DMS53 (cell line): ENCODE measurements around the gene ABCC4.

ENCODE experiments used
- DNase-seq: peaks from one replicate; lab custom pipeline; 2025; lab: John Stamatoyannopoulos, UW

The ABCC4 gene

DNA sequence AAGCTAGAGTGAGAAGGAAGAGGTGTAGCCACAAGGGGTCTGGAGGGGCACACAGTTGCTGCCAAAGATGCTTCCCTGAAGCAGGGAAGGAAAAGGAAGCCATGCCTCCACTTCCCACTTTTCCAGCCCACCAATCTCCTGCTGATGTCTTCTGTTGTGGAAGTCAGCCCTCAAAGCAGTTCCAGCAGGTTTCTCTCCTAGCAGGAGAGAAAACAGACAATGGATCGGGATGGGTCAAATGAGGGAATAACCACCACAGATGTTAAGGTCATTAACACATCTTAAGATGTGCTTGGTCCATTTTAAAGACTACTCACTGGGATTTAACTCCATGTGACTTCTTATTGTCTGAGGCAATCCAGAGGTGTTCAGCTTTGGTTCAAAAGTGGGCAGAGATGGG lies 304.8 kb downstream of the ABCC4 start:
- no peak for DNase-seq

DNA sequence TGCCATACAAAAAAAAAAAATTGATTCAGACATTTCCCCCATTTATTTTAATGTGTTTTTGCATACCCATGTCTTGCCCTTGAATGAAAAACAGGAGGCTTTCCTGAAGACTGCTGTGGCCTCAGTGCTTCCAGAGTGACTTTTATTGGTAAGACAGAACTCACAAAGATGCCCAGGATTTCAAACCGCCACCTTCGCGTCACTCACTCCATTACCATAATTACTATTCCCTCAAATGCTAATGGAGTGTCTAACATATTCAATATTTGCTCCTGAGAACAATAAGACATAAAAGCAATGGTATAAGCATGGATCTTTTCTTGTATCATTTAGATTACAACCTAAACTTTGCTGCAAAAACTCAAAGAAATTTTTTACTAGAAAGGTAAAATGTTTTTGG lies 306.7 kb downstream of the ABCC4 start:
- DNase-seq = no peak

DNA sequence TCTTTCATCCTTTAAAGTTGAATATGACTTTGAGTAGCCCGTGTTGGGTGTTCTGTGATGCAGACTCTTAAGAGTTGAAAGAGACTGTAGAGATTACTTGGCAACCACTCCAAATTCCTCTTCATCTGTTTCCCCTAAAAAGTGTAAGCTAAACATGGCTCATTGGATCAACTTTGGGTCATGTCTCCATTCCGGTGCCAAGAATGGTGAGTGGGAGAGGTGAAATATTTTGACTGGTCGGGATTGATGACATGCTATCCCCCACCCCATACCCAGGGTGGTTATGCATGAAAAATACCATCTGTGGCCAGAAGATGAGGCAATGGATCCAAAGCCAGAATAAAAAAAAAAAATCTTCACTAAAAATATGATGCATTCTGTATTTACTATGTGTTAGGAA lies 307.6 kb downstream of the ABCC4 start:
- no peak for DNase-seq

DNA sequence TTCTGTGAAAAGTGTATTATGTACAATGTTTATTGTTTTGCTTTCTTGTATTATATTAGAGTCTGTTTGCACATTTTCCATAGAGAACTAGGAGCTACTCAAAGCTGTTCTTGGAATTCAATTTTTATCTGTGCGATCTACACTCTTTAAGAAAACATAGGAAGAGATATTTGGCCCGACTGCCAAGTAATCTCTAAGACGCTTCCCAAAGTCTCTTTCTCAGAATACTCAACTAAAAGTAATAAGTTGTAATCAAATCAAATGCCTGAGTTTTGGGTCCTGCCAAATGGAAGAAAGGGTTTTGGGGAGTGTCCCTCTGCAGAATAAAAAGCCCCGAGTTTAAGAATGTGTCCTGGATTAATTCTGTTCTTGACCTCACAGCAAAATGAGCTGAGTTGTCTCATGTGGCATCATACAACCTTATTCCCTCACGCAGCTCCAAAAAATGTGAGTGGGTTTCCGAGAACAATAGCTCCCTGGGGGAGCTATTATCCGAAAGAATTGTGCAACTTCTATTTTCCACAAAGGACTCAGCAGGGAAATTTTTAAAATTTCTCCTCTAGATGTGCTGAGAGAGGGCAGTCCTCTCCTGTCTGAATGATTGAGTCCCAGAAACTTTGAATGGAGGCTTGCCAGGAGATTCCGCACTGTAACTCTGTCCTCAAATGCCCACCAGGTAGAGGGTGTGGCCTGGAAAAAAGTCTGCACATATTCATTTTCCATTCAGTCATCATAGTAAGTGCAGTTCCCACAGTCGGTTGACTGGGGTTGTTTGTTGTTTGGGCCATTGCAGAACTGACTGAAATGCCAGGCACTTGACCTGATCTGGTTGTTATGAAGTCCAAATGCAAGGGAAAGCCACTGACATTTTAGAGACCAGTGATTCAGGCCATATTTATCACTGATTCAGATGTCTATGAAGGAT lies 309.0 kb downstream of the ABCC4 start:
- no peak for DNase-seq

DNA sequence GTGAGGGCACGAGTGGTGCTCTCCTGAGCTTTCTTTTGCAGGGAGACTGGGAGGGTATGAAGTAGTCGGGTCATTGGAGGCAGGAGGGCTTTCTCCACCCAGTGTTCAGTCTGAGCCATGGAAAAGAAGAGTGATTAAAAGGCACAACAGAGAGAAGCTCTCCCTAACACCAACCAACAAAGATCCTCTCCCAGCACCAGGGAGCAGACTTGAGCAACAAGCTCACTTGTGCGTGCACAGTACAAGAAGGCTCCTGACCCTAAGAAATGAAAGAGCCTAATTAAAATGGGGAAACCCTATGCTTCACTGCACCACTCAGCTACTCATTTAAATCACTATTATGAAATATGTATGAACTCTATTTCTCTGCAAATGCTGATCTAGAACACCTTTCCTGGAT lies 312.6 kb downstream of the ABCC4 start:
- peak; percentile 42 for DNase-seq

DNA sequence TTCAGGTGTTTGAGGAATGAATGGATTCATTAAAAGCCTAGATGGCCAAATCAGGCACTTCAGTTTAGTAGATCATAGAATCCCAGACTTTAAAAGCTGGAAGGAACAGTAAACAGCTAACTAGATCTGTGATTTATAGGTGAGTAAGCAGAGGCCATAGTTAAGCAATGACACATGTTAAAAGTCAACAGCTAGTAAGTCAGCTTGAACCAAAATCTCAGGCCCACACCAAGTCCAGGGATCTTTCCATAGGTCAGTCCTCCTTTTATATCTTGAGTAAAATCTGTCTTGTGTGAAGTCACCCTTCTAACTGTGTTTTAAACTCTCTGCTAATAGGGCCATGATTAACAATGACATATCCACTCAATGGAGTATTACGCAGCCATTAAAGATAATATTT lies 313.4 kb downstream of the ABCC4 start:
- no peak for DNase-seq

DNA sequence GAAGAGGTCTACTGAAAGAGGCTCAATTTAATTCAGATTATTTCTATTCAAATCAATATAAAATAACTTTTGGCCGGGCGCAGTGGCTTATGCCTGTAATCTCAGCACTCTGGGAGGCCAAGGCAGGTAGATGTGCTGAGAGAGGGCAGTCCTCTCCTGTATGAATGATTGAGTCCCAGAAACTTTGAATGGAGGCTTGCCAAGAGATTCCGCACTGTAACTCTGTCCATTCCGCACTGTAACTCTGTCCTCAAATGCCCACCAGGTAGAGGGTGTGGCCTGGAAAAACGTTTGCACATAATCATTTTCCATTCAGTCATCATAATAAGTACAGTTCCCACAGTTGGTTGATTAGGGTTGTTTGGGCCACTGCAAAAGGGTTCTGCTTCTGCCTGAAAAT lies 314.2 kb downstream of the ABCC4 start:
- DNase-seq = no peak

DNA sequence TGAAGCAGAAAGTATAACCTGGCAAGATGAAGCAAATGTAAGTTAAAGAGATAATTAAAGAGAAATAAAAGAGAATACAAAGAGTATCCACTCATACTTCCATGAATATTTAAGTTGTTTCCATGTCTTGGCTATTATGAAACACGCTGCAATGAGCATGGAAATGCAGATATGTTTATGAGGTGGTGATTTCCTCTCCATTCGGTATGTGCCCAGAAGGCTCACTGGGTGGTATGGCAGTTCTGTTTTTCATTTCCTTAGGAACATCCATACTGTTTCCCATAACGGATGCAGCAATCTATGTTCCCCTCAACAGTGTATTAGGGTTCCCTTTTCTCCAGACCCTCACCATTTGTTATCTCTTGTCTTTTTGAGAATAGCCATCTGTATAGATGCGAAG lies 316.3 kb downstream of the ABCC4 start:
- DNase-seq = no peak

DNA sequence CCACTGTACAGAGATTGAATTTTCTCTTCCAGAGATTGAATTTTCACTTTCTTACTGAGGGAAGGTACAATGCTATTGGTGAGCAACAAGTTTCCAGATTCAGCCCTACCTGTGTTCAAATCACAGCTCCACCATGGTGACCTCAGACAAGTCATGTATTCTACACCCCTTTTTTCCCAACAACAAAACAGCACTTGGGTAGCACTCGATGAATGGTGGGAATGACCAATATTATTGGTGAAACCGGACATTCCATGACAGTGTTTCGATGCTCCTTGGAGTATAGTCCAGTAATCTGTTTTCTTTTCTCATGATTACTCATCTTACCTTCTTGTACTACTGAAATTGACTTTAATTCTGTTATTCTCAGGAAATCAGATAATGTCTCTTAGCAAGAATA lies 322.7 kb downstream of the ABCC4 start:
- DNase-seq = no peak

DNA sequence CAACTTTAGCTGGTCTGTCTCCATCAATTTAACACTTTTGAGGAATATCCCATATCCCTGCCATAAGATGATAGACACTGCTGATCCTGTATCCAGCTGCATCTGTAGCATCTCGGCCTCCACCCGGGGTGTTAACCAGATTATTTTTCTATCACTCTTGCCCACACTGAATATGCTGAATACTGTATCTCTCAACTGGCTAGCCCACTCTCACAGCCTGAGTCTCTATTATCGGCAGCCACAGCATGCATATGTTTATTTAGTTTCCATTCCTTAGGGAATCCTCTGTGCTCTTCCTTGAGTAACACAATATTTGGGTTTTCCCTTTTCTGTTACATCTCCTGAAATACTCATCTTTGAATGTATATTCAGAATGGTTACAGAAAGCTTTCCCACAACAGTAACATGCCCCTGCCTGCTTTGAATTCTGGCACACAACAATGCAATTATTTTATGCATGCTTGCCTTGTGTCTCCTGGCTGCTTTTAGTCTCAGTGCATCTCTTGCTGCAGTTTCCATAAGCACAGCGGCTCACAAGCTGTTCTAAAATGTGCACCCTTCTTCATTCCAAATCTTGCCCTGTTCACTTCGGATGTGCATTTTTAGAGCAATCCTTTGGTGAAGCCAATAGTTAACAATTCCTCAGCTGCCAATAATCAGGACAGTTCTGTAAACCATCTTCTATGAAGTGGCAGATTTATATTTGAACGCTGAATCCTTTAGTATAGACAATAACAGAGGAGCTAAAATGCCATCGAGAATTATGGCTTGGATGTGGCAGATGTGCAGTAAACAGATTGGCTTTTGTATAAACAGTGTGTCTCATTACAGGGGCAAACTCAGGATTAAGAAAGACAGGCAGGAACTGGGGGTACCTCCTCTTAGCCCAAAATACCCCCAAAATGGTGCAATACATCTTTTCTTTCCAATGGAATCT lies 327.0 kb downstream of the ABCC4 start:
- no peak for DNase-seq

DNA sequence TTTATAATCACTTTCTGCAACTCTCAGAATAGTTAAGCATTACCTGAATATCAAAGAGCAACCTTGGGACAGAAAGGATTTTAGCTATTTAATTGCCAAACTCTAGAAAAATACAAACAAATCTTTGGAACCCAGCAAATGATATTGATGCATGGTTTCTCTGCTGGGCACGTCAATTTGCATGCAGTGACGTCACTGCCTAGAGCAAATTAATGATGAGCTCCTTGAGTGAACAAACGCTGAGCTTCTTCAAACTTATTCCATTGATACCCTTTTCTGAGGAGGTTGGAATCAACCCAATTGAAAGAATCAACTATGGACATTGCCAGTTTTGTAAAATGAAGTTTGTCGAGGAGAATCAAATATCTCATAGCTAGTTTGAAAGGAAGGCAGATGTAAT lies 329.0 kb downstream of the ABCC4 start:
- no peak for DNase-seq
